HepG2 (cell line): Measurements from ENCODE around the gene MOXD1. TPM values are rescaled to one million over a fixed set of nuclear protein-coding genes. Genes with fewer than 3 reads are reported as not detected.

Experiments used
- ATF1 ChIP-seq: IDR thresholded peaks from 2 replicates; pipeline ENCODE4 v1.6.1; 2016; ENCODE audit warnings: mild to moderate bottlenecking, control low read depth
- EEA1 ChIP-seq: sonication (generic); formaldehyde crosslinking; IDR thresholded peaks from 2 replicates; pipeline ENCODE4 v1.5.1; 2020; ENCODE audit warnings: mild to moderate bottlenecking, missing genetic modification reagents, borderline replicate concordance
- HNRNPH1 ChIP-seq: fragments of 200-400 bp; formaldehyde crosslinking; optimal IDR thresholded peaks from 2 replicates; pipeline ENCODE3; 2017; ENCODE audit warnings: mild to moderate bottlenecking, low read depth, low read length
- KDM1A ChIP-seq: IDR thresholded peaks from 2 replicates; pipeline ENCODE4 v1.6.1; 2016; ENCODE audit warnings: missing compliant biosample characterization
- TBP ChIP-seq: sonication (generic); formaldehyde crosslinking; IDR thresholded peaks from 2 replicates; pipeline ENCODE4 v1.5.0; 2020; ENCODE audit warnings: missing genetic modification reagents
- ZFAT ChIP-seq: sonication (generic); formaldehyde crosslinking; conservative IDR thresholded peaks from 2 replicates; pipeline ENCODE4 v1.8.1; 2023; ENCODE audit warnings: missing genetic modification reagents, inconsistent platforms
- ZNF335 ChIP-seq: sonication (generic); formaldehyde crosslinking; IDR thresholded peaks from 2 replicates; pipeline ENCODE4 v1.4.0; 2020; ENCODE audit warnings: missing genetic modification reagents
- ZSCAN9 ChIP-seq: IDR thresholded peaks from 2 replicates; pipeline ENCODE4 v1.6.1; 2016; ENCODE audit warnings: borderline replicate concordance
- polyA plus RNA-seq, 8 experiments: library from polyadenylated mRNA; depleted of rRNA in 3 of 8; stranded (reverse) in 7 of 8; unstranded in 1 of 8; fragments of >200 nt; fragmentation: Illumina TruSeq in 4 of 8; extraction: Trizol in 4 of 8; gene quantifications; 2 replicates each; pipeline versions ENCODE4 v1.2.1 to v1.2.3, GENCODE V29; 2011 to 2016; ENCODE audit warnings: low read depth in 4 of 8, missing spikeins in 1 of 8, mixed read lengths in 1 of 8; ENCODE audit not compliant: insufficient read depth in 1 of 8
- total RNA-seq, 5 experiments: library from RNA; depleted of rRNA; stranded (reverse); fragments of >200 nt; fragmentation: Illumina TruSeq; extraction: Trizol; gene quantifications; 2 replicates each; pipeline ENCODE4 v1.2.3, GENCODE V29; 2016; ENCODE audit warnings: low read depth in 1 of 5
- TF ChIP-seq, protein P1 (sequence below): sonication (generic); formaldehyde crosslinking; IDR thresholded peaks from 2 replicates; pipeline ENCODE4 v1.4.0; 2020; ENCODE audit warnings: missing genetic modification reagents, borderline replicate concordance
- TF ChIP-seq, protein P2 (sequence below): sonication (generic); formaldehyde crosslinking; IDR thresholded peaks from 2 replicates; pipeline ENCODE4 v1.4.0; 2020; ENCODE audit warnings: mild to moderate bottlenecking, missing genetic modification reagents
- TF ChIP-seq, protein P3 (sequence below): sonication (generic); formaldehyde crosslinking; IDR thresholded peaks from 2 replicates; pipeline ENCODE4 v1.9.0; 2021; ENCODE audit warnings: mild to moderate bottlenecking, missing genetic modification reagents
- TF ChIP-seq, protein P4 (sequence below): sonication (generic); formaldehyde crosslinking; IDR thresholded peaks from 2 replicates; pipeline ENCODE4 v1.4.0; 2020; ENCODE audit warnings: mild to moderate bottlenecking, missing genetic modification reagents, borderline replicate concordance

The MOXD1 gene
- total and polyA plus RNA-seq, 2 of the 13 experiments (the other 11 are each of a cell fraction or from before 2014, with no cell fraction given), result 0.03 TPM; not detected in 1

DNA sequence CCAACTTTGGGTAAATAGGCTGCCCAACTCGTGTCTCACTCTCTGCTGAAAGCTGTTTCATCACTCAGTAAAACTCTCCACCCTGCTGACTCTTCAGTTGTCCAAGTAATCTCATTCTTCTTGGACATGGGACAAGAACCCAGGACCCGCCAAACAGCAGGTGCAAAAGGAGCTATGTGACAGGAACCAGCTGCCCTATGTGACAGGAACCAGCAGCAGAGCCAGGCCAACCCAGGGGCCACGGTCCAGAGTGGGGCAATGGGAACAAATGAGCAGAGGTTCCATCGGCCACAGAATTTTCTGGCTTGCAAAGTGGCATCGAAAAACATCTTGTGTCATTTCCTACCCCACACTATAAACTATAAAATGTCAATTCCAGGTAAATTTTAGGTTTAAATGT, 56.5 kb downstream of the MOXD1 start (continued):
- TF ChIP-seq, protein P1, sequence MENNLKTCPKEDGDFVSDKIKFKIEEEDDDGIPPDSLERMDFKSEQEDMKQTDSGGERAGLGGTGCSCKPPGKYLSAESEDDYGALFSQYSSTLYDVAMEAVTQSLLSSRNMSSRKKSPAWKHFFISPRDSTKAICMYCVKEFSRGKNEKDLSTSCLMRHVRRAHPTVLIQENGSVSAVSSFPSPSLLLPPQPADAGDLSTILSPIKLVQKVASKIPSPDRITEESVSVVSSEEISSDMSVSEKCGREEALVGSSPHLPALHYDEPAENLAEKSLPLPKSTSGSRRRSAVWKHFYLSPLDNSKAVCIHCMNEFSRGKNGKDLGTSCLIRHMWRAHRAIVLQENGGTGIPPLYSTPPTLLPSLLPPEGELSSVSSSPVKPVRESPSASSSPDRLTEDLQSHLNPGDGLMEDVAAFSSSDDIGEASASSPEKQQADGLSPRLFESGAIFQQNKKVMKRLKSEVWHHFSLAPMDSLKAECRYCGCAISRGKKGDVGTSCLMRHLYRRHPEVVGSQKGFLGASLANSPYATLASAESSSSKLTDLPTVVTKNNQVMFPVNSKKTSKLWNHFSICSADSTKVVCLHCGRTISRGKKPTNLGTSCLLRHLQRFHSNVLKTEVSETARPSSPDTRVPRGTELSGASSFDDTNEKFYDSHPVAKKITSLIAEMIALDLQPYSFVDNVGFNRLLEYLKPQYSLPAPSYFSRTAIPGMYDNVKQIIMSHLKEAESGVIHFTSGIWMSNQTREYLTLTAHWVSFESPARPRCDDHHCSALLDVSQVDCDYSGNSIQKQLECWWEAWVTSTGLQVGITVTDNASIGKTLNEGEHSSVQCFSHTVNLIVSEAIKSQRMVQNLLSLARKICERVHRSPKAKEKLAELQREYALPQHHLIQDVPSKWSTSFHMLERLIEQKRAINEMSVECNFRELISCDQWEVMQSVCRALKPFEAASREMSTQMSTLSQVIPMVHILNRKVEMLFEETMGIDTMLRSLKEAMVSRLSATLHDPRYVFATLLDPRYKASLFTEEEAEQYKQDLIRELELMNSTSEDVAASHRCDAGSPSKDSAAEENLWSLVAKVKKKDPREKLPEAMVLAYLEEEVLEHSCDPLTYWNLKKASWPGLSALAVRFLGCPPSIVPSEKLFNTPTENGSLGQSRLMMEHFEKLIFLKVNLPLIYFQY (CRISPR knock-in tag), result no peak
- TF ChIP-seq ATF1 (CRISPR knock-in tag) (no peak), EEA1 (CRISPR knock-in tag) (no peak), HNRNPH1 (no peak), ZNF335 (no peak), ZSCAN9 (CRISPR knock-in tag) (no peak), ZFAT (CRISPR knock-in tag) (no peak), TBP (CRISPR knock-in tag) (no peak), KDM1A (CRISPR knock-in tag) (no peak)
- TF ChIP-seq, protein P2, sequence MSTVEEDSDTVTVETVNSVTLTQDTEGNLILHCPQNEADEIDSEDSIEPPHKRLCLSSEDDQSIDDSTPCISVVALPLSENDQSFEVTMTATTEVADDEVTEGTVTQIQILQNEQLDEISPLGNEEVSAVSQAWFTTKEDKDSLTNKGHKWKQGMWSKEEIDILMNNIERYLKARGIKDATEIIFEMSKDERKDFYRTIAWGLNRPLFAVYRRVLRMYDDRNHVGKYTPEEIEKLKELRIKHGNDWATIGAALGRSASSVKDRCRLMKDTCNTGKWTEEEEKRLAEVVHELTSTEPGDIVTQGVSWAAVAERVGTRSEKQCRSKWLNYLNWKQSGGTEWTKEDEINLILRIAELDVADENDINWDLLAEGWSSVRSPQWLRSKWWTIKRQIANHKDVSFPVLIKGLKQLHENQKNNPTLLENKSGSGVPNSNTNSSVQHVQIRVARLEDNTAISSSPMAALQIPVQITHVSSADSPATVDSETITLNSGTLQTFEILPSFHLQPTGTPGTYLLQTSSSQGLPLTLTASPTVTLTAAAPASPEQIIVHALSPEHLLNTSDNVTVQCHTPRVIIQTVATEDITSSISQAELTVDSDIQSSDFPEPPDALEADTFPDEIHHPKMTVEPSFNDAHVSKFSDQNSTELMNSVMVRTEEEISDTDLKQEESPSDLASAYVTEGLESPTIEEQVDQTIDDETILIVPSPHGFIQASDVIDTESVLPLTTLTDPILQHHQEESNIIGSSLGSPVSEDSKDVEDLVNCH, result no peak
- TF ChIP-seq, protein P3, sequence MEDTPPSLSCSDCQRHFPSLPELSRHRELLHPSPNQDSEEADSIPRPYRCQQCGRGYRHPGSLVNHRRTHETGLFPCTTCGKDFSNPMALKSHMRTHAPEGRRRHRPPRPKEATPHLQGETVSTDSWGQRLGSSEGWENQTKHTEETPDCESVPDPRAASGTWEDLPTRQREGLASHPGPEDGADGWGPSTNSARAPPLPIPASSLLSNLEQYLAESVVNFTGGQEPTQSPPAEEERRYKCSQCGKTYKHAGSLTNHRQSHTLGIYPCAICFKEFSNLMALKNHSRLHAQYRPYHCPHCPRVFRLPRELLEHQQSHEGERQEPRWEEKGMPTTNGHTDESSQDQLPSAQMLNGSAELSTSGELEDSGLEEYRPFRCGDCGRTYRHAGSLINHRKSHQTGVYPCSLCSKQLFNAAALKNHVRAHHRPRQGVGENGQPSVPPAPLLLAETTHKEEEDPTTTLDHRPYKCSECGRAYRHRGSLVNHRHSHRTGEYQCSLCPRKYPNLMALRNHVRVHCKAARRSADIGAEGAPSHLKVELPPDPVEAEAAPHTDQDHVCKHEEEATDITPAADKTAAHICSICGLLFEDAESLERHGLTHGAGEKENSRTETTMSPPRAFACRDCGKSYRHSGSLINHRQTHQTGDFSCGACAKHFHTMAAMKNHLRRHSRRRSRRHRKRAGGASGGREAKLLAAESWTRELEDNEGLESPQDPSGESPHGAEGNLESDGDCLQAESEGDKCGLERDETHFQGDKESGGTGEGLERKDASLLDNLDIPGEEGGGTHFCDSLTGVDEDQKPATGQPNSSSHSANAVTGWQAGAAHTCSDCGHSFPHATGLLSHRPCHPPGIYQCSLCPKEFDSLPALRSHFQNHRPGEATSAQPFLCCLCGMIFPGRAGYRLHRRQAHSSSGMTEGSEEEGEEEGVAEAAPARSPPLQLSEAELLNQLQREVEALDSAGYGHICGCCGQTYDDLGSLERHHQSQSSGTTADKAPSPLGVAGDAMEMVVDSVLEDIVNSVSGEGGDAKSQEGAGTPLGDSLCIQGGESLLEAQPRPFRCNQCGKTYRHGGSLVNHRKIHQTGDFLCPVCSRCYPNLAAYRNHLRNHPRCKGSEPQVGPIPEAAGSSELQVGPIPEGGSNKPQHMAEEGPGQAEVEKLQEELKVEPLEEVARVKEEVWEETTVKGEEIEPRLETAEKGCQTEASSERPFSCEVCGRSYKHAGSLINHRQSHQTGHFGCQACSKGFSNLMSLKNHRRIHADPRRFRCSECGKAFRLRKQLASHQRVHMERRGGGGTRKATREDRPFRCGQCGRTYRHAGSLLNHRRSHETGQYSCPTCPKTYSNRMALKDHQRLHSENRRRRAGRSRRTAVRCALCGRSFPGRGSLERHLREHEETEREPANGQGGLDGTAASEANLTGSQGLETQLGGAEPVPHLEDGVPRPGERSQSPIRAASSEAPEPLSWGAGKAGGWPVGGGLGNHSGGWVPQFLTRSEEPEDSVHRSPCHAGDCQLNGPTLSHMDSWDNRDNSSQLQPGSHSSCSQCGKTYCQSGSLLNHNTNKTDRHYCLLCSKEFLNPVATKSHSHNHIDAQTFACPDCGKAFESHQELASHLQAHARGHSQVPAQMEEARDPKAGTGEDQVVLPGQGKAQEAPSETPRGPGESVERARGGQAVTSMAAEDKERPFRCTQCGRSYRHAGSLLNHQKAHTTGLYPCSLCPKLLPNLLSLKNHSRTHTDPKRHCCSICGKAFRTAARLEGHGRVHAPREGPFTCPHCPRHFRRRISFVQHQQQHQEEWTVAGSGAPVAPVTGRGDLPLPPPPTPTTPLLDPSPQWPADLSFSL (CRISPR knock-in tag), result no peak
- TF ChIP-seq, protein P4, sequence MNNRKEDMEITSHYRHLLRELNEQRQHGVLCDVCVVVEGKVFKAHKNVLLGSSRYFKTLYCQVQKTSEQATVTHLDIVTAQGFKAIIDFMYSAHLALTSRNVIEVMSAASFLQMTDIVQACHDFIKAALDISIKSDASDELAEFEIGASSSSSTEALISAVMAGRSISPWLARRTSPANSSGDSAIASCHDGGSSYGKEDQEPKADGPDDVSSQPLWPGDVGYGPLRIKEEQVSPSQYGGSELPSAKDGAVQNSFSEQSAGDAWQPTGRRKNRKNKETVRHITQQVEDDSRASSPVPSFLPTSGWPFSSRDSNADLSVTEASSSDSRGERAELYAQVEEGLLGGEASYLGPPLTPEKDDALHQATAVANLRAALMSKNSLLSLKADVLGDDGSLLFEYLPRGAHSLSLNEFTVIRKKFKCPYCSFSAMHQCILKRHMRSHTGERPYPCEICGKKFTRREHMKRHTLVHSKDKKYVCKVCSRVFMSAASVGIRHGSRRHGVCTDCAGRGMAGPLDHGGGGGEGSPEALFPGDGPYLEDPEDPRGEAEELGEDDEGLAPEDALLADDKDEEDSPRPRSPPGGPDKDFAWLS, result no peak
- TF ChIP-seq, all 625 proteins: peak for 0
